OCI-LY3 (cell line): ENCODE results near the gene C13orf46.

Experiments used
- H2AFZ ChIP-seq: fragments of 200-600, 300-600 bp; shearing (Covaris generic); 2 replicates; pipeline ENCODE4 v1.6.0; 2014; ENCODE audit warnings: antibody characterized with exemption, low read depth, low read length
- H3K27ac ChIP-seq: fragments of 200-600, 300-600 bp; sonication (generic); 2 replicates; pipeline ENCODE4 v1.5.1; 2014; ENCODE audit warnings: mild to moderate bottlenecking, low read length, moderate library complexity, mixed read lengths
- H3K27me3 ChIP-seq: fragments of 200-600, 300-600 bp; sonication (generic); 2 replicates; pipeline ENCODE4 v1.6.1; 2014; ENCODE audit warnings: low read depth, low read length, mixed read lengths
- H3K36me3 ChIP-seq: fragments of 200-600, 300-600 bp; sonication (generic); replicated peaks from 2 replicates; pipeline ENCODE3; 2014; ENCODE audit warnings: low read depth, low read length, mixed read lengths
- H3K4me1 ChIP-seq: fragments of 300-600, 200-600 bp; sonication (generic); 2 replicates; pipeline ENCODE4 v1.6.1; 2014; ENCODE audit warnings: low read length, mixed read lengths
- H3K4me2 ChIP-seq: fragments of 200-600, 300-600 bp; sonication (generic); 2 replicates; pipeline ENCODE4 v1.6.1; 2014; ENCODE audit warnings: low read length, mixed read lengths
- H3K4me3 ChIP-seq: fragments of 300-600, 200-600 bp; sonication (generic); 2 replicates; pipeline ENCODE4 v1.5.1; 2014; ENCODE audit warnings: antibody characterized with exemption, mild to moderate bottlenecking, low read length, moderate library complexity
- H3K79me2 ChIP-seq: fragments of 300-600, 200-600 bp; shearing (Covaris generic); 2 replicates; pipeline ENCODE4 v1.6.1; 2014; ENCODE audit warnings: mild to moderate bottlenecking, low read length, mixed read lengths
- H3K9ac ChIP-seq: fragments of 300-600, 200-600 bp; shearing (Covaris generic); 2 replicates; pipeline ENCODE4 v1.6.0; 2014; ENCODE audit warnings: mild to moderate bottlenecking, low read length, moderate library complexity
- H3K9me3 ChIP-seq: fragments of 200-600, 300-600 bp; shearing (Covaris generic); 2 replicates; pipeline ENCODE4 v1.6.1; 2014; ENCODE audit warnings: low read length, mixed read lengths; ENCODE audit not compliant: insufficient read depth
- H4K20me1 ChIP-seq: fragments of 200-600, 300-600 bp; sonication (generic); 2 replicates; pipeline ENCODE4 v1.6.1; 2016; ENCODE audit warnings: low read length, mixed read lengths; ENCODE audit not compliant: insufficient read depth
- EZH2phosphoT487 ChIP-seq: fragments of 200-600 bp; shearing (Covaris generic); IDR thresholded peaks from 2 replicates; pipeline ENCODE4 v1.6.1; 2018; ENCODE audit warnings: antibody characterized with exemption, mixed run types, low read depth
- TF ChIP-seq, protein P1 (sequence below): fragments of 200-600, 300-600 bp; sonication (generic); IDR thresholded peaks from 2 replicates; pipeline ENCODE4 v1.5.1; 2014; ENCODE audit warnings: antibody characterized with exemption, low read length, low read depth

Gene C13orf46

GRCh38 chr13:114005206-114005724, 31.4 kb upstream of the C13orf46 start:
- Histone ChIP-seq H3K36me3 (no peaks in the 10 kb centered on the region), H3K4me2 (no peak overlapping the region), H3K4me3 (no peak overlapping the region), H3K79me2 (no peaks in the 10 kb centered on the region), H3K9me3 (no peaks in the 10 kb centered on the region), H2AFZ (no peak overlapping the region), H4K20me1 (no peaks in the 10 kb centered on the region), H3K4me1 (no peaks in the 10 kb centered on the region), H3K27me3 (no peaks in the 10 kb centered on the region), H3K27ac (no peak overlapping the region), H3K9ac (no peak overlapping the region)
- no peak for TF ChIP-seq EZH2phosphoT487
- TF ChIP-seq, protein P1, sequence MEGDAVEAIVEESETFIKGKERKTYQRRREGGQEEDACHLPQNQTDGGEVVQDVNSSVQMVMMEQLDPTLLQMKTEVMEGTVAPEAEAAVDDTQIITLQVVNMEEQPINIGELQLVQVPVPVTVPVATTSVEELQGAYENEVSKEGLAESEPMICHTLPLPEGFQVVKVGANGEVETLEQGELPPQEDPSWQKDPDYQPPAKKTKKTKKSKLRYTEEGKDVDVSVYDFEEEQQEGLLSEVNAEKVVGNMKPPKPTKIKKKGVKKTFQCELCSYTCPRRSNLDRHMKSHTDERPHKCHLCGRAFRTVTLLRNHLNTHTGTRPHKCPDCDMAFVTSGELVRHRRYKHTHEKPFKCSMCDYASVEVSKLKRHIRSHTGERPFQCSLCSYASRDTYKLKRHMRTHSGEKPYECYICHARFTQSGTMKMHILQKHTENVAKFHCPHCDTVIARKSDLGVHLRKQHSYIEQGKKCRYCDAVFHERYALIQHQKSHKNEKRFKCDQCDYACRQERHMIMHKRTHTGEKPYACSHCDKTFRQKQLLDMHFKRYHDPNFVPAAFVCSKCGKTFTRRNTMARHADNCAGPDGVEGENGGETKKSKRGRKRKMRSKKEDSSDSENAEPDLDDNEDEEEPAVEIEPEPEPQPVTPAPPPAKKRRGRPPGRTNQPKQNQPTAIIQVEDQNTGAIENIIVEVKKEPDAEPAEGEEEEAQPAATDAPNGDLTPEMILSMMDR: no peak

GRCh38 chr13:114004420-114005205, 30.7 kb upstream of the C13orf46 start:
- no peaks in the 10 kb centered on the region for H3K36me3 ChIP-seq
- no peak for TF ChIP-seq EZH2phosphoT487
- TF ChIP-seq, protein P1: no peak
- H3K4me1 ChIP-seq: no peaks in the 10 kb centered on the region
- H3K79me2 ChIP-seq: no peaks in the 10 kb centered on the region
- H3K27ac ChIP-seq: no peak overlapping the region
- H2AFZ ChIP-seq: no peak overlapping the region
- H3K27me3 ChIP-seq: no peaks in the 10 kb centered on the region
- no peak overlapping the region for H3K4me3 ChIP-seq
- no peaks in the 10 kb centered on the region for H4K20me1 ChIP-seq
- no peak overlapping the region for H3K9ac ChIP-seq
- no peak overlapping the region for H3K4me2 ChIP-seq
- H3K9me3 ChIP-seq: no peaks in the 10 kb centered on the region

DNA sequence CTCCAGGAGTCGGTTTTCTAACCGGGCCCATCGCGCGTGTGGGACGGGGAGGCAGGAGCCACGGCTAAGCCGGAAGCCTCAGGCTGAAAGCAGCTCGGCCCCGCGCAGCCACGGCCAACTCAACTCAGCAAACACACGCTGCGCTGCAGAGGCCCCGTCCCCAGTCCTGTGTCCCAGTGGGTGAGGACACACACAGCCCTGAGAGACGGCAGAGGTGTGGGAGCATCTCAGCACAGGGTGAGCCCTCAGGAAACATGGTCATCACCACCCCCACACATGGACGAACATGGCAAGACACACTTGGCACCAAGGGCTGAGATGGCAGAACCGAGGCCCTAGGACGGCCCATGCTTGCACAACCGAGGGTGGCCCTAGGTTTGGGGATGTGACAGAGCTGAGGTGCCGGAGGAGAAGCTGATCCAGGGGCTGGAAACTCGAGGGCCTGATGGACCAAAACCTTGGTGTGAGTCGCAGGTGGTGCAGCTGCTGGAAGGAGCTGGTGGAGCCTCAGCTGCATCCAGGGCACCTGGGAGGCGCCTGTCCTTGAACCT, 29.0 kb upstream of the C13orf46 start:
- no peak overlapping the region for H3K4me3 ChIP-seq
- H3K27me3 ChIP-seq: no peaks in the 10 kb centered on the region
- H3K4me1 ChIP-seq: no peaks in the 10 kb centered on the region
- H3K4me2 ChIP-seq: no peak overlapping the region
- no peak overlapping the region for H3K9ac ChIP-seq
- no peaks in the 10 kb centered on the region for H4K20me1 ChIP-seq
- H3K9me3 ChIP-seq: no peaks in the 10 kb centered on the region
- TF ChIP-seq EZH2phosphoT487: no peak
- TF ChIP-seq, protein P1: no peak
- H3K27ac ChIP-seq: no peak overlapping the region
- H3K79me2 ChIP-seq: no peaks in the 10 kb centered on the region
- no peaks in the 10 kb centered on the region for H3K36me3 ChIP-seq
- no peak overlapping the region for H2AFZ ChIP-seq

- H4K20me1 ChIP-seq: no peaks in the 10 kb centered on the region
- no peak overlapping the region for H2AFZ ChIP-seq
- no peak overlapping the region for H3K27ac ChIP-seq
- no peaks in the 10 kb centered on the region for H3K36me3 ChIP-seq
- TF ChIP-seq, protein P1: no peak
- TF ChIP-seq EZH2phosphoT487: no peak
- no peak overlapping the region for H3K4me3 ChIP-seq
- H3K9ac ChIP-seq: no peak overlapping the region
- no peaks in the 10 kb centered on the region for H3K9me3 ChIP-seq
- no peak overlapping the region for H3K4me2 ChIP-seq
- H3K4me1 ChIP-seq: no peaks in the 10 kb centered on the region
- H3K27me3 ChIP-seq: no peaks in the 10 kb centered on the region
- no peaks in the 10 kb centered on the region for H3K79me2 ChIP-seq
Measured at GRCh38 chr13:114002009-114002544, 28.2 kb upstream of the C13orf46 start.
